Body of pancreas (tissue), 4 donors: ENCODE measurements around the gene MAMDC2.

ENCODE experiments used
- POLR2A ChIP-seq, 3 donors: fragments of 450-650 bp; IDR thresholded peaks; one replicate each; pipeline ENCODE4 v1.6.1; 2016; ENCODE audit warnings: antibody characterized with exemption in 3 of 3, mild to moderate bottlenecking in 2 of 3
- TF ChIP-seq, protein P1 (sequence below), 7 experiments: fragments of 450-650 bp in 4 of 7; fragments of 200-600 bp in 3 of 7; sonication (generic) in 3 of 7; IDR thresholded peaks; one replicate each; pipeline ENCODE4 v1.5.1; 2016 to 2019; ENCODE audit warnings: antibody characterized with exemption in 7 of 7

DNA sequence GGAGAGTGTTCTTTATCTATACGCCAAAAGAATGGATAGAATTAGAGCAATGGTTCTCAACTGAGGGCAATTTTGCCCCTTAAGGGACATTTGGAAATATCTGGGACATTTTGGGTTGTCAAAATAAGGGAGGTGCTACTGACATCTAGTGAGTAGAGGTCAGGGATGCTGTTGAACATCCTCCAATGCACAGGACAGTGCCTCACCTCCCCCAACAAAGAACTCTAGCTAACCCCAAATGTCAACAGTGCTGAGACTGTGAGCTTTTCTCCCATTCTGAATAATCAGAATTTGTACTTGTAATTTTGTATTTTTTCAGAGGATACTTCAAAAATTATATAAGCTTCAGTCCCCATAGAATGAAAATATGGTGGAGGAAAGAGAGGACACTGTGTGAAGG lies 206.6 kb downstream of the MAMDC2 start:
- TF ChIP-seq, protein P1, sequence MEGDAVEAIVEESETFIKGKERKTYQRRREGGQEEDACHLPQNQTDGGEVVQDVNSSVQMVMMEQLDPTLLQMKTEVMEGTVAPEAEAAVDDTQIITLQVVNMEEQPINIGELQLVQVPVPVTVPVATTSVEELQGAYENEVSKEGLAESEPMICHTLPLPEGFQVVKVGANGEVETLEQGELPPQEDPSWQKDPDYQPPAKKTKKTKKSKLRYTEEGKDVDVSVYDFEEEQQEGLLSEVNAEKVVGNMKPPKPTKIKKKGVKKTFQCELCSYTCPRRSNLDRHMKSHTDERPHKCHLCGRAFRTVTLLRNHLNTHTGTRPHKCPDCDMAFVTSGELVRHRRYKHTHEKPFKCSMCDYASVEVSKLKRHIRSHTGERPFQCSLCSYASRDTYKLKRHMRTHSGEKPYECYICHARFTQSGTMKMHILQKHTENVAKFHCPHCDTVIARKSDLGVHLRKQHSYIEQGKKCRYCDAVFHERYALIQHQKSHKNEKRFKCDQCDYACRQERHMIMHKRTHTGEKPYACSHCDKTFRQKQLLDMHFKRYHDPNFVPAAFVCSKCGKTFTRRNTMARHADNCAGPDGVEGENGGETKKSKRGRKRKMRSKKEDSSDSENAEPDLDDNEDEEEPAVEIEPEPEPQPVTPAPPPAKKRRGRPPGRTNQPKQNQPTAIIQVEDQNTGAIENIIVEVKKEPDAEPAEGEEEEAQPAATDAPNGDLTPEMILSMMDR (IDR thresholded peaks at IDR 0.05), result no peak
- TF ChIP-seq POLR2A (IDR thresholded peaks at IDR 0.05), result no peak
